Aorta (tissue), 5 donors: Measurements from ENCODE around the gene TRMO. TPM values are rescaled to one million over a fixed set of nuclear protein-coding genes. Genes with fewer than 3 reads are reported as not detected.

Experiments used
- ATAC-seq: fragments of 200-7000 bp; cut with Tn5 transposase; one replicate; pipeline ENCODE4 v1.9.1; 2022; ENCODE audit warnings: moderate library complexity; ENCODE audit not compliant: low FRiP score
- DNase-seq, 2 donors: peaks; one replicate each; pipeline ENCODE4 v3.0.0-alpha.2; 2020
- H3K27ac ChIP-seq, 2 donors: one replicate each; pipeline ENCODE4 v1.5.1; 2013; ENCODE audit warnings: low read length in 2 of 2, mild to moderate bottlenecking in 2 of 2, moderate library complexity in 2 of 2, control low read depth in 1 of 2, inconsistent platforms in 1 of 2, low read depth in 1 of 2
- H3K27me3 ChIP-seq, 2 donors: one replicate each; pipeline ENCODE4 v1.6.1; 2013; ENCODE audit warnings: control low read depth in 1 of 2, low read length in 1 of 2, mild to moderate bottlenecking in 1 of 2, moderate library complexity in 1 of 2; ENCODE audit not compliant: insufficient read depth in 2 of 2, control insufficient read depth in 1 of 2
- H3K36me3 ChIP-seq, 2 donors: one replicate each; pipeline ENCODE4 v1.6.1; 2013; ENCODE audit warnings: control low read depth in 1 of 2, low read length in 1 of 2, mild to moderate bottlenecking in 1 of 2; ENCODE audit not compliant: insufficient read depth in 2 of 2, control insufficient read depth in 1 of 2
- H3K4me1 ChIP-seq, 2 donors: one replicate each; pipeline ENCODE4 v1.6.1; 2013; ENCODE audit warnings: low read length in 2 of 2, control low read depth in 1 of 2, mild to moderate bottlenecking in 1 of 2, moderate library complexity in 1 of 2; ENCODE audit not compliant: insufficient read depth in 2 of 2, control insufficient read depth in 1 of 2
- H3K4me3 ChIP-seq, 2 donors: one replicate each; pipeline ENCODE4 v1.5.1; 2013; ENCODE audit warnings: low read length in 2 of 2, control low read depth in 1 of 2, mild to moderate bottlenecking in 1 of 2
- H3K9me3 ChIP-seq: one replicate; pipeline ENCODE4 v1.6.1; 2013; ENCODE audit warnings: mild to moderate bottlenecking, low read length; ENCODE audit not compliant: control insufficient read depth
- WGBS, 2 donors: extraction: QIAGEN DNeasy Blood & Tissue Kit; methylation state at CpG; one replicate each; pipeline ENCODE4 v1.1.7; 2013; 5-methylcytosine and 5-hydroxymethylcytosine counted together
- intact Hi-C, 2 donors: fragments of 100-400 bp; cut with DNase I; formaldehyde crosslinking; loops; one replicate each; pipeline versions ENCODE4 v1.14.2 to v1.15.0; 2022
- polyA plus RNA-seq, 2 donors: library from polyadenylated mRNA; stranded (reverse); fragments of 200-250 nt; gene quantifications; one replicate each; pipeline ENCODE4 v1.2.3, GENCODE V29; 2013
- total RNA-seq, 2 donors: library from RNA; stranded (reverse); fragmentation: NEBNext Ultra II Directional; extraction: Animal tissue kit (Norgen Biotek cat#: 25700); gene quantifications; one replicate each; pipeline ENCODE4 v1.2.1, GENCODE V29; 2021
- donor health status: healthy with polysubstance abuse.
- donor health status: Bipolar disorder and iron deficiency.
- donor health status: DM: no; HTN: no; CAD: no.
- donor health status: DM: no; HTN: no; CAD: no.
- donor health status: DM: yes; HTN: yes; CAD: no.

TRMO gene
- total and polyA plus RNA-seq, 4 donors: 5.5 to 10.7 (median 8.6) TPM

GRCh38 chr9:97944612-97945011, 22.3 kb upstream of the TRMO start:
- DNase-seq (no peak), ATAC-seq (no peak)
- no peak overlapping the region for H3K4me3 ChIP-seq
- 78 to 80% methylated on average over 3 of the region's 3 CpGs for WGBS, 2 donors
- no peaks in the 10 kb centered on the region for H3K9me3 ChIP-seq
- intact Hi-C loops: no loop called here
- no peaks in the 10 kb centered on the region for H3K27me3 ChIP-seq
- no peak overlapping the region for H3K27ac ChIP-seq
- no peaks in the 10 kb centered on the region for H3K36me3 ChIP-seq
- H3K4me1 ChIP-seq: no peaks in the 10 kb centered on the region

GRCh38 chr9:97943308-97943855, 21.1 kb upstream of the TRMO start:
- ATAC-seq (no peak), DNase-seq (no peak)
- Histone ChIP-seq H3K36me3 (no peaks in the 10 kb centered on the region), H3K27me3 (no peaks in the 10 kb centered on the region), H3K4me1 (no peaks in the 10 kb centered on the region), H3K4me3 (no peak overlapping the region), H3K9me3 (no peaks in the 10 kb centered on the region), H3K27ac (no peak overlapping the region)
- intact Hi-C loops: no loop called here

GRCh38 chr9:97941323-97941722, 19.0 kb upstream of the TRMO start:
- no peaks in the 10 kb centered on the region for H3K36me3 ChIP-seq
- no peak for ATAC-seq
- H3K9me3 ChIP-seq: no peaks in the 10 kb centered on the region
- intact Hi-C loops: no loop called here
- no peak overlapping the region for H3K27ac ChIP-seq
- H3K4me1 ChIP-seq: no peaks in the 10 kb centered on the region
- no peak overlapping the region for H3K4me3 ChIP-seq
- H3K27me3 ChIP-seq: no peaks in the 10 kb centered on the region
- no peak for DNase-seq
- WGBS, 2 donors: 79% methylated on average over 1 of the region's 1 CpG

- no peak overlapping the region for H3K4me3 ChIP-seq
- H3K27ac ChIP-seq: no peak overlapping the region
- H3K27me3 ChIP-seq: no peaks in the 10 kb centered on the region
- no peak for DNase-seq
- no peaks in the 10 kb centered on the region for H3K4me1 ChIP-seq
- no peak for ATAC-seq
- intact Hi-C loops: no loop called here
- no peaks in the 10 kb centered on the region for H3K36me3 ChIP-seq
- 59 to 65% methylated on average over 3 of the region's 3 CpGs for WGBS, 2 donors
- no peaks in the 10 kb centered on the region for H3K9me3 ChIP-seq
Observed at GRCh38 chr9:97940741-97941140, 18.4 kb upstream of the TRMO start.

- H3K36me3 ChIP-seq: no peaks in the 10 kb centered on the region
- intact Hi-C loops: no loop called here
- no peak overlapping the region for H3K4me3 ChIP-seq
- no peak overlapping the region for H3K27ac ChIP-seq
- ATAC-seq: no peak
- no peaks in the 10 kb centered on the region for H3K27me3 ChIP-seq
- no peaks in the 10 kb centered on the region for H3K9me3 ChIP-seq
- no peak for DNase-seq
- H3K4me1 ChIP-seq: no peaks in the 10 kb centered on the region
Observed at GRCh38 chr9:97940233-97940632, 17.9 kb upstream of the TRMO start.

GRCh38 chr9:97938081-97938644, 15.9 kb upstream of the TRMO start, which contains the start of gene HEMGN:
Gene HEMGN (minus strand): TSS chr9:97938172. CDS start chr9:97938136, 36 bp downstream.
- WGBS, 2 donors: 61 to 63% methylated on average over 3 of the region's 3 CpGs
- DNase-seq (no peak), ATAC-seq (no peak)
- Histone ChIP-seq H3K27ac (no peak within 1 kb of the TSS), H3K9me3 (no peaks in the 10 kb centered on the region), H3K36me3 (no peaks in the 10 kb centered on the region), H3K4me1 (no peaks in the 10 kb centered on the region), H3K4me3 (no peak within 1 kb of the TSS), H3K27me3 (no peaks in the 10 kb centered on the region)
- intact Hi-C loops: no loop called here

GRCh38 chr9:97936998-97937397, 14.7 kb upstream of the TRMO start:
- intact Hi-C loops: no loop called here
- no peak for ATAC-seq
- Histone ChIP-seq H3K27me3 (no peaks in the 10 kb centered on the region), H3K4me1 (no peaks in the 10 kb centered on the region), H3K27ac (no peak overlapping the region), H3K9me3 (no peaks in the 10 kb centered on the region), H3K36me3 (no peaks in the 10 kb centered on the region), H3K4me3 (no peak overlapping the region)
- DNase-seq: no peak

GRCh38 chr9:97935276-97935675, 13.0 kb upstream of the TRMO start:
- intact Hi-C loops: no loop called here
- no peak for ATAC-seq
- H3K9me3 ChIP-seq: no peaks in the 10 kb centered on the region
- H3K4me3 ChIP-seq: no peak overlapping the region
- H3K36me3 ChIP-seq: no peaks in the 10 kb centered on the region
- 74% methylated on average over 1 of the region's 1 CpG for WGBS, 2 donors
- H3K4me1 ChIP-seq: no peaks in the 10 kb centered on the region
- no peak for DNase-seq
- H3K27ac ChIP-seq: no peak overlapping the region
- no peaks in the 10 kb centered on the region for H3K27me3 ChIP-seq

GRCh38 chr9:97934321-97935115, 12.2 kb upstream of the TRMO start:
- no peaks in the 10 kb centered on the region for H3K36me3 ChIP-seq
- intact Hi-C loops: no loop called here
- H3K4me1 ChIP-seq: no peaks in the 10 kb centered on the region
- DNase-seq (no peak), ATAC-seq (no peak)
- H3K4me3 ChIP-seq: no peak overlapping the region
- no peaks in the 10 kb centered on the region for H3K27me3 ChIP-seq
- no peak overlapping the region for H3K27ac ChIP-seq
- WGBS, 2 donors: 22 to 33% methylated on average over 6 of the region's 6 CpGs
- H3K9me3 ChIP-seq: no peaks in the 10 kb centered on the region
